DMS79 (cell line): ENCODE data around the gene LTBP2.

Source experiments
- DNase-seq: peaks from one replicate; lab custom pipeline; 2025; lab: John Stamatoyannopoulos, UW

Gene LTBP2

DNA sequence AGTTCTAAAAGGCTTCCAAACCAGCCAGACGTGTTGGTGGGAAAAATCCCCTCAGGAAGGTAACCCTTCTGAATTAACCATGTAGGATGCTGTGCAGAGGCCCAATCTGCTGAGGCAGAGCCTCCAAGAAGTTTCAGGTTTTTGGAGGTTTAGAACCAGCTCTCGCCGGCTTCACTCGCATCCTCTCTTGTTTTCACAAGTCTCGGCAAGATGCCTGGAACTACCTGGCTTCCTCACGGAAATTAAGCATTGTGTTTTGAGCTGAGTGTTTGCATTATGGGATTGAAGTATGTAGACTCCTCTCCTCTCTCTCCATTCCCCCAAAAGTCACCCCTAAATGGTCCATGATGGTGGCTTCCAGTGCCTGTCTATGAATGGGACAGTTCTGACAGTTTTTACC, 20.6 kb downstream of the LTBP2 start:
- DNase-seq = no peak

DNA sequence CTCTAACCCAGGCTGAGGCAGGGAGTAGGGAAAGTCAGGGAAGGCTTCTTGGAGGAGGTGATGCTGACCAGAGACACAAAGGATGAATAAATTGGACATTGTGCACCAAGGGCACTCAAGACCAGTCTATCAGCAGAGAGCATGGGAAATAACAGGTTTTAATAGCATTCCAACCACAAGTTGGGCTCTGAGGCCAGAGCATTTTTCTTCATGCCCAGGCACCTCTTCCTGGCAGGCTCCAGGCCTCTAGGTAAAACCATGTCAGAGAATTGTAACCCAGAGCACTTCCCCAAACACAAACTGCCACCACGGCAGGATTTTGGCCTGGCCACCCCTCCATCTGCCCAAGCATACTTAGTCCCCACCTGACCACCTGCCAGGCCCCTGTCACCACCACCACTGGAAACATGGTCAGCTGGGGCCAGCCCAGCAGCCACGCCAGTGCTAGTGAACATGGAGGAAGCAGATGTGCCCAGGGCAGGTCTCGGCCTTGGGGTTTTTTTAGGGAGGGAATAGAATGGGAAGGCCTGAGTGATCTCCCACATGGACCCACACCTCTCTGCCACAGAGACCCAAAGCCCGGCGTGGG, 22.7 kb downstream of the LTBP2 start:
- no peak for DNase-seq

DNA sequence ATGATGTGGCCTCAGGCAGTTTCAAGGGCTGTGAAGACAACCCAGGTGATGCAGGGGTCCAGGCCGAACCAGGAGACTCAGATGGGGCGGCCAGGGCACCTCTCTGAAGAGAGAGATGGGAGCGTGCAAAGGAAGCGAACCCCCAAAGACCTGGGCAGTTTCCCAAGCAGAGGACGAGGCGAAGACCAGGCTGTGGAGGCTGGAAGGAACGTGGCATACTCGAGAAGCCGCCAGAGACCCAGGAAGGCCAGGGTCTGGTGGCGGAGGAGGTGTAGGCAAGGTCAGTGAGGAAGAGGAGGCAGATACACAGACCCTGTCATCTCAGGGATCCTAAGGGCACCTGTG, 24.7 kb downstream of the LTBP2 start:
- DNase-seq = no peak

GRCh38 chr14:74586681-74587362, 25.2 kb downstream of the LTBP2 start:
- DNase-seq = no peak

- DNase-seq = no peak
Measured at GRCh38 chr14:74585406-74586335, 26.4 kb downstream of the LTBP2 start.

- DNase-seq = no peak
Measured at GRCh38 chr14:74584951-74585350, 27.1 kb downstream of the LTBP2 start.

- DNase-seq = no peak
Measured at GRCh38 chr14:74583689-74584434, 28.2 kb downstream of the LTBP2 start.

GRCh38 chr14:74582910-74583581, 29.0 kb downstream of the LTBP2 start:
- DNase-seq = no peak

DNA sequence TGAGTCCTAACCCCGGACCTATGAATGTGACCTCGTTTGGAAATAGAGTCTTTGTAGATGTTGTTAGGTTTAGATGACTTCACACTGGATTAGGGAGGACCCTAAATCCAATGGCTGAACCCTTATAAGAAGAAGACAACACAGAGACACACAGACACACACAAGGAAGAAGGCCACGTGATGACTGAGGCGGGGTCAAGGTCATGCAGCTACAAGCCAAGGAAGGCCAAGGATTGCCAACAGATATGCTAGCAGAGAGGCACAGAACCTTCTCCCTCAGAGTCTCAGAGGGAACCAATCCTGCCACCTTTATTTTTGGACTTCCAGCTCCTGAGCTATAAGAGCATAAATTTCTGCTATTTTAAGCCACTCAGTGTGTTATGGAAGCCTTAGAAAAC, 31.8 kb downstream of the LTBP2 start:
- DNase-seq = no peak

DNA sequence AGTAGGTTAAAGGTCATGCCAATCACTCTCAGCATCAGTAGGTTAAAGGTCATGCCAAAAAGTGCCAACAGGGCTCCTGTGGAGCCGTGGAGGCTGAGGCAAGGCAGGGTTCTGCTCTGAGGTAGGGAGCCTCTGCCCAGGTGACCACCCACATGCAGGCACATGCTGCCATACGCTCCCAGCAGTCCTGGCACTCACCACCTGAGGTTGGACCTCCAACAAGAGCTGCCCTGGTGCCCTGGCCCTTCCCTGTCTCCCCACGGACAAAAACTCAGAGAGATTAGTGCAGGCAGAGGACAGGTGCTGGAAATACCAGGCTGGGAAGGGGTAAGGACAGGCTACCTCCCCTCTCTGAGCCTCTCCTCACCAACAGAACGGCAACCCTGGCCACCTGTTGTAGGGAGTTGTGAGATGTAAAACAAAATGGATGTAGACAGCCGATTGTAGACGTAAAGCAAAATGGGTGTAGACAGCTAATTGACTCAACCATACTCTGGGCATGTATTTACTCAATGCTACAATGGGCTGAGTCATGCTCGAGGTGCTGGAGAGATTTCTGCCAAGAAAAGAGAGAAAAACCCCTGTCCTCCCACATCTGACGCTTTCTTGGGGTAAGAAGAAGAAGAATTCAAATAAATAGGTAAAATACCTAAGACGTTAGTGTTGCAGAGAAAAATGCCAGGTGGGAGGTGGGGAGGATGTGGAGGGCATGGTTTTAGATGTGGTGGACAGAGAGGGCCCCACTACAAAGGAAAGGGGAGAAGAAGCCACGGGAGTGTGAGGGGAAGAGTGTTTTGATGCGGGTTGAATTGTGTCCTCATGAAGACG, 32.4 kb downstream of the LTBP2 start:
- no peak for DNase-seq

DNA sequence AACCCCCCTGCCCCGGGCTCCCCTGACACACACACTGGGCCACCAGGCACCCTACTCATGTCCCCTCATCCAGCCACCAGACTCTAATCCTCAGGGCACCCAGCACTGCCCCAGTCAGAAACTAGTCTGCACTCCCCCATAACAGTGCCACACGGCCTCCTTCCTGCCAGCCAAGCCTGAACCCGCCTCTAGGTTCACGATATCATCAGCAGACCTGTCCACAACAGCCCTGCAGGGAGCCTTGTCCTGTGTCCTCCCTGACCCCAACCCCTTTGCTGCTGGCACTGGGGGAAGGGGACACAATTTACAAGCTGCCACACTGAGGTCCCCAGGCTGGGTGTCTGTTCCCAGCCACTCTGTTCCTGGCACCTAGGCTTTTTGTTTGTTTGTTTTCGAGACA, 33.6 kb downstream of the LTBP2 start:
- no peak for DNase-seq

DNA sequence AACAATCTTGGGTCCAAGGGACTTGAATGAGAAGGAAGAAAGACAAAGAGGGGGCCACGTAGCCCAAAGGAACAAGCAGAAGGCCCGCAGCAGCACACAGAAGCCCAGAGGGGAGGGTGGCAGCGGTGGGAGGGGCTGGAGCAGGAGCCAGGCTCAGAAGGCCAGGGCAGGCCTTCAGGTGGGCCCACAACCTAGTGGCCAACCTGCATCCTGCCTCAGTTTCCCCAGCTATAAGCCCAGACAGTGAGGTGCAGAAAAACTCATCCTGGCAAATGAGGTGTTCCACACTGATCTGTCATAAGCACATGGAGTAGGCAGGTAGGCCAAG, 34.1 kb downstream of the LTBP2 start:
- no peak for DNase-seq

- DNase-seq = no peak
Measured at GRCh38 chr14:74577247-74577947, 34.6 kb downstream of the LTBP2 start.

DNA sequence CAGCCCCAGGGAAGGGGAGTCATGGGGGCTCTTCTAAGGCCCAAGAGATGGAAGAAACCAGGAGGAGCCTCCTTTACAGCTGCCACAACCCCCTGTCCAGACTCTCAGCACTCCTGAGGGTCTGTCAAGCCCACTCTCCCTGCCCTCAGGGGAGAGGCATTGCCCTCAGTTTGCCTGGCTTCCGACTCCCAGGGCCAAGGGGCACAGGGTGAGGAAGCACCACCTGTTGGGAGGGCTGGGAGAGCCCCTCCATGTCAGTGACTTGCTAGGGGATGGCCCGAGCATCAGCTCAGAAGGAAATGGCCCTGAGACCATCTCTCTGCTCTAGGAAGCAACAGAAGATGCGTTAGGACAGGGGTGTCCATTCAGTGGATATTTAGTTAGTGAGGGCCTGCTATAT, 36.1 kb downstream of the LTBP2 start:
- DNase-seq = no peak

GRCh38 chr14:74575507-74575906, 36.5 kb downstream of the LTBP2 start:
- DNase-seq = no peak

DNA sequence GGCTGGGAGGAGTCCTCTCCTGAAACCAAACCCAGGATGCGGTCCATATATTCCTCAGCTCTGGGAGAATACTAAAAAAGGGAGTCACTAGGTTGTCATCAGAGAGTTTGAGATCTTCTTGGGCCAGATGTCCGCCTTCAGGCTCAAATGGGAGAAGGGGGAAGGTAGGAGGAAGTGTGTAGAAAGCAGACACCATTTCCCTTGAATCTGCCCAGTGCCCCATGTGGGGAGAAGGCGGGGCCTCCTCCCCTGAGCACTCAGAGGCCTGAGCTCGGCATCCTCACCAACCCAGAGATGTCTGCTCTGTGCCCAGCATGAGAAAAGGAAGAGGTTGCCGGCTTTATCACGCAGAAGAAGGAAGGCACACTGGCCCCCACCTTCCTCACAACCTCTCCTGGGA, 37.3 kb downstream of the LTBP2 start:
- no peak for DNase-seq

- DNase-seq = no peak
Measured at GRCh38 chr14:74574090-74574433, 38.0 kb downstream of the LTBP2 start.

GRCh38 chr14:74573421-74574089, 38.5 kb downstream of the LTBP2 start:
- DNase-seq = no peak

GRCh38 chr14:74572726-74573301, 39.2 kb downstream of the LTBP2 start:
- no peak for DNase-seq
